ENCODE results near the gene SLC1A3.

GRCh38 chr5:36590513-36591286 lies 15.7 kb upstream of the SLC1A3 start:
- TF ChIP-seq CTCF (conservative IDR thresholded peaks at IDR 0.05; ENCODE audit: low read depth, low read length) (no peak), RAD21 (IDR thresholded peaks at IDR 0.05; ENCODE audit: low read length) (no peak), ELK1 (IDR thresholded peaks at IDR 0.05; ENCODE audit: borderline replicate concordance, low read depth, low read length) (no peak), POLR2A (IDR thresholded peaks at IDR 0.05; ENCODE audit: low read depth, low read length) (no peak), MAZ (IDR thresholded peaks at IDR 0.05; ENCODE audit: borderline replicate concordance, low read depth, low read length) (no peak), BHLHE40 (IDR thresholded peaks at IDR 0.05; ENCODE audit: low read depth, low read length) (no peak), RFX5 (IDR thresholded peaks at IDR 0.05; ENCODE audit: low read depth, low read length) (no peak), SMC3 (IDR thresholded peaks at IDR 0.05; ENCODE audit: low read depth, low read length) (no peak)
